NCI-H2196 treated with DMSO at 0.1 percent for 48 hours (cell line): ENCODE measurements around the gene CA11.
"Not testable (repeated sequence)": the region's sequence is repeated elsewhere in the genome, so short reads cannot be mapped to it uniquely, and the experiment has no call there.

Experiments
- DNase-seq: peaks from one replicate; lab custom pipeline; 2025; ENCODE audit not compliant: unreplicated experiment; lab: John Stamatoyannopoulos, UW

CA11 gene

GRCh38 chr19:48644839-48645619, 958 bp downstream of the CA11 start:
- DNase-seq: peak; percentile 79

- DNase-seq: no peak
These were observed 1.6 kb downstream of the CA11 start for GRCh38 chr19:48644355-48644754.

GRCh38 chr19:48642862-48643261, 3.1 kb downstream of the CA11 start:
- no peak for DNase-seq

GRCh38 chr19:48641850-48642249, 4.1 kb downstream of the CA11 start:
- no peak for DNase-seq

GRCh38 chr19:48639483-48640375, 6.3 kb downstream of the CA11 start:
- DNase-seq: no peak

- DNase-seq: no peak
These were observed 7.1 kb downstream of the CA11 start for GRCh38 chr19:48638831-48639381.

GRCh38 chr19:48637948-48638830, 7.8 kb downstream of the CA11 start:
- peak; percentile 95 for DNase-seq

GRCh38 chr19:48637449-48637947, 8.5 kb downstream of the CA11 start:
- peak; percentile 99 for DNase-seq

GRCh38 chr19:48636859-48637448, 9.0 kb downstream of the CA11 start, which contains the start of gene DBP:
DBP (minus strand) TSS chr19:48637379; CDS start chr19:48636994, 385 bp downstream.
- DNase-seq: no peak

- DNase-seq: no peak
These were observed 9.8 kb downstream of the CA11 start for GRCh38 chr19:48635966-48636858.

- DNase-seq: peak; percentile 33
These were observed 10.6 kb downstream of the CA11 start for GRCh38 chr19:48635263-48635965.

GRCh38 chr19:48634424-48635262, 11.3 kb downstream of the CA11 start:
- DNase-seq: peak; percentile 97

- DNase-seq: no peak
These were observed 12.0 kb downstream of the CA11 start for GRCh38 chr19:48634036-48634342.

GRCh38 chr19:48633148-48634035, 12.6 kb downstream of the CA11 start:
- DNase-seq: no peak

GRCh38 chr19:48632692-48633147, 13.3 kb downstream of the CA11 start:
- DNase-seq: no peak

- DNase-seq: not testable (repeated sequence)
These were observed 13.7 kb downstream of the CA11 start for GRCh38 chr19:48632286-48632685.

GRCh38 chr19:48631225-48631624, 14.8 kb downstream of the CA11 start:
- DNase-seq: no peak
